MM.1S (cell line): ENCODE measurements around the gene PRKCE.

ENCODE experiments used
- DNase-seq: peaks from one replicate; pipeline ENCODE4 v3.0.0-alpha.2; 2015
- H2AFZ ChIP-seq: fragments of 300-600 bp; sonication (generic); 2 replicates; pipeline ENCODE4 v1.6.0; 2016; ENCODE audit warnings: antibody characterized with exemption, low read length
- H3F3A ChIP-seq: fragments of 300-600 bp; sonication (generic); 2 replicates; pipeline ENCODE4 v1.6.1; 2016; ENCODE audit warnings: mild to moderate bottlenecking, antibody characterized with exemption, low read length, moderate library complexity, mixed read lengths; ENCODE audit not compliant: insufficient read depth
- H3K27ac ChIP-seq: fragments of 300-600 bp; sonication (generic); 2 replicates; pipeline ENCODE4 v1.5.1; 2016; ENCODE audit warnings: mild to moderate bottlenecking, low read length
- H3K27me3 ChIP-seq: fragments of 300-600 bp; sonication (generic); replicated peaks from 2 replicates; pipeline ENCODE4 v1.6.0; 2016; ENCODE audit warnings: low read length; ENCODE audit not compliant: insufficient read depth
- H3K36me3 ChIP-seq: fragments of 300-600 bp; sonication (generic); replicated peaks from 2 replicates; pipeline ENCODE4 v1.6.1; 2016; ENCODE audit warnings: mild to moderate bottlenecking, low read length, mixed read lengths; ENCODE audit not compliant: insufficient read depth
- H3K4me1 ChIP-seq: fragments of 300-600 bp; sonication (generic); 2 replicates; pipeline ENCODE4 v1.6.1; 2016; ENCODE audit warnings: low read length, mixed read lengths
- H3K4me2 ChIP-seq: fragments of 300-600 bp; sonication (generic); 2 replicates; pipeline ENCODE4 v1.6.0; 2016; ENCODE audit warnings: low read depth, low read length
- H3K4me3 ChIP-seq: fragments of 300-600 bp; sonication (generic); 2 replicates; pipeline ENCODE4 v1.5.1; 2016; ENCODE audit warnings: low read length, mixed read lengths
- H3K79me2 ChIP-seq: fragments of 300-600 bp; sonication (generic); 2 replicates; pipeline ENCODE4 v1.6.1; 2016; ENCODE audit warnings: mixed run types, low read length, mixed read lengths
- H3K9ac ChIP-seq: fragments of 300-600 bp; sonication (generic); 2 replicates; pipeline ENCODE4 v1.6.1; 2016; ENCODE audit warnings: low read length, mixed read lengths
- H3K9me2 ChIP-seq: fragments of 300-600 bp; sonication (generic); replicated peaks from 2 replicates; pipeline ENCODE4 v1.6.1; 2016; ENCODE audit warnings: mild to moderate bottlenecking, low read length, mixed read lengths; ENCODE audit not compliant: insufficient read depth
- H3K9me3 ChIP-seq: fragments of 300-600 bp; sonication (generic); replicated peaks from 2 replicates; pipeline ENCODE4 v1.6.1; 2016; ENCODE audit warnings: mild to moderate bottlenecking, low read length, mixed read lengths; ENCODE audit not compliant: insufficient read depth
- H4K20me1 ChIP-seq: fragments of 300-600 bp; sonication (generic); 2 replicates; pipeline ENCODE4 v1.6.1; 2016; ENCODE audit warnings: mild to moderate bottlenecking, low read length, moderate library complexity, mixed read lengths; ENCODE audit not compliant: insufficient read depth
- CTCF ChIP-seq: fragments of 300-600 bp; sonication (generic); IDR thresholded peaks from 2 replicates; pipeline ENCODE4 v1.5.1; 2016; ENCODE audit warnings: antibody characterized with exemption, low read length, mixed read lengths
- EZH2 ChIP-seq: fragments of 300-600 bp; sonication (generic); optimal IDR thresholded peaks from 2 replicates; pipeline ENCODE3; 2017; ENCODE audit warnings: low read depth, mild to moderate bottlenecking, antibody characterized with exemption, low read length, mixed read lengths
- EZH2phosphoT487 ChIP-seq: fragments of 300-600 bp; sonication (generic); IDR thresholded peaks from 2 replicates; pipeline ENCODE4 v1.6.1; 2018; ENCODE audit warnings: antibody characterized with exemption, low read length

Gene PRKCE

GRCh38 chr2:45944074-45944473 lies 292.6 kb downstream of the PRKCE start:
- Histone ChIP-seq H3K27me3 (no peaks in the 10 kb centered on the region), H3K9ac (no peak overlapping the region), H3K79me2 (no peaks in the 10 kb centered on the region), H3K4me1 (no peaks in the 10 kb centered on the region), H3K9me2 (no peaks in the 10 kb centered on the region), H3K9me3 (no peaks in the 10 kb centered on the region), H3F3A (no peaks in the 10 kb centered on the region), H2AFZ (no peak overlapping the region), H4K20me1 (no peaks in the 10 kb centered on the region), H3K27ac (no peak overlapping the region), H3K36me3 (no peaks in the 10 kb centered on the region), H3K4me2 (no peak overlapping the region), H3K4me3 (no peak overlapping the region)
- TF ChIP-seq CTCF (no peak), EZH2 (no peak), EZH2phosphoT487 (no peak)
- no peak for DNase-seq

GRCh38 chr2:45945302-45945717 lies 293.8 kb downstream of the PRKCE start:
- Histone ChIP-seq H3K36me3 (no peaks in the 10 kb centered on the region), H3K9me2 (no peaks in the 10 kb centered on the region), H3K4me1 (no peaks in the 10 kb centered on the region), H3K79me2 (no peaks in the 10 kb centered on the region), H4K20me1 (no peaks in the 10 kb centered on the region), H3K27me3 (no peaks in the 10 kb centered on the region), H3K27ac (no peak overlapping the region), H3K9ac (no peak overlapping the region), H2AFZ (no peak overlapping the region), H3K4me3 (no peak overlapping the region), H3K9me3 (no peaks in the 10 kb centered on the region), H3F3A (no peaks in the 10 kb centered on the region), H3K4me2 (no peak overlapping the region)
- no peak for DNase-seq
- TF ChIP-seq CTCF (no peak), EZH2phosphoT487 (no peak), EZH2 (no peak)

GRCh38 chr2:45946023-45946422 lies 294.5 kb downstream of the PRKCE start:
- Histone ChIP-seq H3K36me3 (no peaks in the 10 kb centered on the region), H3K27me3 (no peaks in the 10 kb centered on the region), H2AFZ (no peak overlapping the region), H3F3A (no peaks in the 10 kb centered on the region), H4K20me1 (no peaks in the 10 kb centered on the region), H3K4me2 (no peak overlapping the region), H3K4me1 (no peaks in the 10 kb centered on the region), H3K9me3 (no peaks in the 10 kb centered on the region), H3K27ac (no peak overlapping the region), H3K79me2 (no peaks in the 10 kb centered on the region), H3K4me3 (no peak overlapping the region), H3K9me2 (no peaks in the 10 kb centered on the region), H3K9ac (no peak overlapping the region)
- TF ChIP-seq EZH2phosphoT487 (no peak), CTCF (no peak), EZH2 (no peak)
- no peak for DNase-seq

GRCh38 chr2:45950606-45951005 lies 299.1 kb downstream of the PRKCE start:
- H2AFZ ChIP-seq: no peak overlapping the region
- no peaks in the 10 kb centered on the region for H3K9me2 ChIP-seq
- H3K4me3 ChIP-seq: no peak overlapping the region
- no peaks in the 10 kb centered on the region for H3K36me3 ChIP-seq
- H3K9me3 ChIP-seq: no peaks in the 10 kb centered on the region
- no peak overlapping the region for H3K4me2 ChIP-seq
- H3K9ac ChIP-seq: no peak overlapping the region
- no peaks in the 10 kb centered on the region for H3K27me3 ChIP-seq
- H4K20me1 ChIP-seq: no peaks in the 10 kb centered on the region
- no peaks in the 10 kb centered on the region for H3K4me1 ChIP-seq
- H3K27ac ChIP-seq: no peak overlapping the region
- no peaks in the 10 kb centered on the region for H3K79me2 ChIP-seq
- no peak for DNase-seq
- H3F3A ChIP-seq: no peaks in the 10 kb centered on the region
- no peak for TF ChIP-seq EZH2phosphoT487
- no peak for TF ChIP-seq EZH2
- no peak for TF ChIP-seq CTCF
